A673 (cell line): ENCODE results near the gene HP.

Experiments used
- CTCF ChIP-seq: fragments of 300-800, 200-600 bp; sonication (generic); conservative IDR thresholded peaks from 2 replicates; pipeline ENCODE4 v1.5.1; 2017; ENCODE audit warnings: low read depth, mild to moderate bottlenecking, antibody characterized with exemption, low read length, moderate library complexity, mixed read lengths
- EZH2 ChIP-seq: fragments of 200-600 bp; sonication (generic); IDR thresholded peaks from 2 replicates; pipeline ENCODE4 v1.6.1; 2017; ENCODE audit warnings: borderline replicate concordance, low read depth, mild to moderate bottlenecking, mixed read lengths, antibody characterized with exemption, low read length; ENCODE audit not compliant: poor library complexity, severe bottlenecking

DNA sequence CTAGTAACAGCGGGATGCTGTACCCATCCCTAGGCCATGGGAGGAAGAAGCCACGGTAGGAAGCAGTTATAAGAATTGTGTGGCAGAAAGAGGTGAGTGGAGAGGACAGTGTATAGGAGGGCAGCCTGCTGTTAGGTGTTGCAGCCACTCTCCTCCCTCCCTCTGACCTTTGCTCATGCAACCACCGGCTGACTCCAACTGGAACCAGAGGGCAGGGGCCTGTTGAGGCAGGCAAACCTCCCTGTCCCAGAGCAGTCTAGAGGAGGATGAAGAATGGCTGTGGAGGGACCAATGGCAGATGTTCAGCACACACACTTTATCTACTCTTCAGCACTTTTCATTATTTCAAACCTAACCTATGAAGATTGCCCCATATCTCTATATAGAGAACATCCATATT lies 36.9 kb downstream of the HP start:
- no peak for TF ChIP-seq EZH2
- TF ChIP-seq CTCF = no peak
